Activated T-cell treated with anti-CD3 and anti-CD28 coated beads, Interleukin-2, amount 50 U/mL, for 4 hours (primary cell): ENCODE results near the gene RGS6. TPM values are rescaled to one million over a fixed set of nuclear protein-coding genes. Genes with fewer than 3 reads are reported as not detected.
A peak's percentile ranks its signal among the peaks of the same experiment; 100 is the strongest.

Experiments used
- ATAC-seq, 2 donors: fragments of 200-7000 bp; cut with Tn5 transposase; one replicate each; pipeline ENCODE4 v1.10.0; 2021
- DNase-seq: peaks from one replicate; pipeline ENCODE4 v3.0.0-alpha.2; 2020
- H3K27me3 Mint-ChIP-seq: one replicate; pipeline ENCODE4 v1.8.0; 2021; ENCODE audit warnings: low read depth, mixed read lengths
- H3K36me3 Mint-ChIP-seq: one replicate; pipeline ENCODE4 v1.8.0; 2022; ENCODE audit warnings: mixed read lengths; ENCODE audit not compliant: insufficient read depth
- H3K4me1 Mint-ChIP-seq: one replicate; pipeline ENCODE4 v1.8.0; 2021; ENCODE audit warnings: low read depth, mixed read lengths
- H3K4me3 Mint-ChIP-seq: one replicate; pipeline ENCODE4 v1.8.0; 2021; ENCODE audit warnings: mild to moderate bottlenecking, moderate library complexity, mixed read lengths
- H3K9me3 Mint-ChIP-seq: one replicate; pipeline ENCODE4 v1.8.0; 2021; ENCODE audit warnings: mixed read lengths
- total RNA-seq, 3 donors: library from RNA; stranded (reverse); gene quantifications; one replicate each; pipeline ENCODE4 v1.2.1, GENCODE V29; 2021

Gene RGS6
- total RNA-seq, 3 donors from 2014 or later = 0.03 TPM; not detected in 2

DNA sequence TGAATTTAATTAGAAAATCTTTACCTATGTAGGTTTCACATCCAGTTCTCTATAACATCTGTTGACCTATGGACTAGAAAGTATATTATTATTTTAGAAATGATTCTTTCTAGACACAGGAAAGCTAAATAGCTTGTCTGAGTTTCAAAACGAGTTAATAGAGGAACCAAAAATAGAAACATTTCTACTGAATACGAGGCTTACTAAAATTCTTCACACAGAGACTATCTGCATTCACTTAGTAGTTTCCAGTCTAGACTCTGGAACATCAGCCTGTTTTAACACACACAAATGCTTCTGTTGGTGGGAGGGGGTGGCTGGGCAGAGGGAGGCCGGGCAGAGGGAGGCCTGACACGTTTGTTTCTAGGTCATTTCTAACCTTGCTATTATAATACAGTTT is 29.7 kb downstream of the RGS6 start:
- no peak for ATAC-seq
- H3K27me3 Mint-ChIP-seq = peaks cover 7% of the 10 kb centered on the region
- no peaks in the 10 kb centered on the region for H3K4me1 Mint-ChIP-seq

DNA sequence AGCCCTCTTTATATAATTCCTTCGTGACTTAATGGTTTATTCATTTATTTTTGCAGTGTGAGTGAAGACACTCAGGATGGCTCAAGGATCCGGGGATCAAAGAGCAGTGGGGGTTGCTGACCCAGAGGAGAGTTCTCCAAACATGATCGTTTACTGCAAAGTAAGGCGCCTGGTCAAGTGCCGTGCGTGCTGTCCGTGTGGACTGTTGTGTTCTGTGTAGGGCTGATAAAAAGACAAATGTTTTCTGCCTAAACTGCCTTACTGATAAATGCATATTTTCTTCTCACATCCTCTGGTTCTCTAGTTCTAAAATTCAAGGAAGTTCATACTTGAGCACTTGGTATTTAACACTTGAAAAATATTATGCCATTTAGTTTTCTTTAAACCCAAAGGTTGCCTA is 32.5 kb downstream of the RGS6 start:
- H3K4me3 Mint-ChIP-seq = no peak overlapping the region

More for the DNA sequence above, 29.7 kb downstream of the RGS6 start:
- Mint-ChIP-seq H3K36me3 (no peaks in the 10 kb centered on the region), H3K4me3 (no peak overlapping the region), H3K9me3 (no peaks in the 10 kb centered on the region)
- no peak for DNase-seq

DNA sequence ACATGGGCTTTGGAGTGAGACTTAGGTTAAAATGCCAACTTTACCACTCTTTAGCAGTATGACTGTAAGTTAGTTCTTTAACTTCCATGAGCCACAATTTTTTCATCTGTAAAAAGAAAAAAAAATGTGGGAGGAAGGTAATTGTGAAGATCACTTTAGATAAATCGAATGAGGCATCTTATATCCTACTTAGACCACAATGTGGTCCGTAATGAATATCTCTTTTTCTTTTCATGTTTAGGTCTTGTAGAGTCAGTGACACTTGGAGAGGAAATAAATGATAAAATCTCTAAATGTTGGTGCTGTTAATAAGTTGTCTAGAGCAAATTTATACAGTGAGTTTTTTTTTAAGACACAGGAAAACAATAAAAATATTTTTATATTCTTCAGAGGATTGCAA is 34.3 kb downstream of the RGS6 start:
- DNase-seq (no peak), ATAC-seq (peak; percentile 26 to 27)
- Mint-ChIP-seq H3K36me3 (no peaks in the 10 kb centered on the region), H3K4me1 (peaks cover 2% of the 10 kb centered on the region), H3K9me3 (no peaks in the 10 kb centered on the region), H3K4me3 (no peak overlapping the region), H3K27me3 (peaks cover 12% of the 10 kb centered on the region)

More for the DNA sequence above, 32.5 kb downstream of the RGS6 start:
- H3K9me3 Mint-ChIP-seq = no peaks in the 10 kb centered on the region
- no peak for DNase-seq
- no peaks in the 10 kb centered on the region for H3K36me3 Mint-ChIP-seq
- no peak for ATAC-seq
- H3K4me1 Mint-ChIP-seq = peaks cover 2% of the 10 kb centered on the region
- H3K27me3 Mint-ChIP-seq = peaks cover 6% of the 10 kb centered on the region

DNA sequence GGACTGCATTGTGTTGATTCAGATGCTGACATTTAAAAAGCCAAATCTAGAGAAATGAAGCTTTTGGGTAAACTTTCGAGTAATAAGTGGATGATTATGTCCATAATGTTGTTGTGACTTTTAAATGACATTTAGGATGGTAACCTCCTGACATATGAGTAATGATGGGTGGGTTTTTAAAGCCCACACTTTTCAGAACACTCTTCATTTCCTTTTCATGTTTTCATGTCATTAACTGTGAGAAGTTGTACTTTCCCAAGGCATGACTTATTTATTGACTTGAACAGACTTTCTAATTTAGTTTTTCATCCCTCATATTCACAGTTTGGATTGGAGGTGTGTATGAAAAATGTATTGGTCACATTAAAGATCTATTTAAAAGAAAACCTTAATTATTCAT is 35.5 kb downstream of the RGS6 start:
- ATAC-seq = peak; percentile 63 to 77
- H3K36me3 Mint-ChIP-seq = no peaks in the 10 kb centered on the region
- H3K4me3 Mint-ChIP-seq = no peak overlapping the region

DNA sequence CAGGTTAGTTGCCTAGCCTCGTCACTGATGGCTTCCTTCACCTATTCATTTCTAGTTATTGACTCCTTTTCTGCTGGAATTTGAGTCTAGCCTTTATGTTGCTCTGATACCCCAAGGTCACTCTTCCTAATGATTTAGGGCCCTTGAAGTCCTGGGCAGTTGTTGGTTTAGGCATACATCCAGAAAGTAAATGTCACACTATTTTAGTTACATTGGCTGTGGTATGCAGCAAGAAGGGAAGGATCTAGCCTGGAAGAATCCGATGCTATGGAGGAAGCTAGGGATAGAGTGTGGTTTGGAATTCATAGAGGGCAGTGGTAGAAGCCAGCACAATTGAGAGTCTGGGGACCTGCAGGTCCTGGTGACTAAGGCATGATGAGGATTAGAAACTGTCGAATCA is 38.0 kb downstream of the RGS6 start:
- peaks cover 10% of the 10 kb centered on the region for H3K27me3 Mint-ChIP-seq
- peaks cover 2% of the 10 kb centered on the region for H3K4me1 Mint-ChIP-seq
- H3K36me3 Mint-ChIP-seq = no peaks in the 10 kb centered on the region

More for the DNA sequence above, 35.5 kb downstream of the RGS6 start:
- H3K9me3 Mint-ChIP-seq = no peaks in the 10 kb centered on the region
- H3K27me3 Mint-ChIP-seq = peaks cover 14% of the 10 kb centered on the region
- no peak for DNase-seq
- peaks cover 2% of the 10 kb centered on the region for H3K4me1 Mint-ChIP-seq

DNA sequence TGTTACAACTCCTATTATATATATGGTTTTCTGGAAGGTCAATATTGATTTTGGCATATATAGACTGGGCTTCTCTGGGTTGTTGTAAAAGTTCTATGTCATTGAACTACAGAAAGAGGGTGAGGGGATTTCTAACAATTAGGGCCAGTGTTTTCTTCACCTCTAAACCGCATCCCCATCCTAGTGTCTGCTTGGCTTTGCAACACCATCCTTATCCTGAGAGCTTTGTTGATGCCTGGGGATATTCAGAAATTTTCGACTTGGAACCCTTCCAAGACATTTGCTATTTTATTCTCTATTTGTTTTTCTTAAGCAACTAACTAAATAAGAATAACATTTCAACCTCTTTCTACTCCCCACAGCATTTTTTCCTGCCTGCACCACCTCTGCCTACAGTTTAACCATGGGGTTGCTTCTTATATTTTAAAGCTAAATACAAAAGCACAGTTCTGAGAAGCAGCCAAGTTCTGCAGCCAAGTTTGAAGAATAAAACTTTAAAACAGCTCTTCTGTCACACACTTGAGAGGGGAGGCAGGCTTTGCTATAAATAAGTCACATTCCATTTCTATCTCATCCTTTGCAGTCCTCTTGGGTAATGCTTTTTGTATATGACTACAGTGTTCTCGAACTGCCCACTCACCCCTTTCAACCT is 53.4 kb downstream of the RGS6 start:
- peaks cover 18% of the 10 kb centered on the region for H3K27me3 Mint-ChIP-seq
- ATAC-seq (no peak), DNase-seq (no peak)
- no peaks in the 10 kb centered on the region for H3K36me3 Mint-ChIP-seq
- no peaks in the 10 kb centered on the region for H3K4me1 Mint-ChIP-seq
- no peak overlapping the region for H3K4me3 Mint-ChIP-seq
- H3K9me3 Mint-ChIP-seq = no peaks in the 10 kb centered on the region

More for the DNA sequence above, 38.0 kb downstream of the RGS6 start:
- DNase-seq (no peak), ATAC-seq (no peak)
- no peaks in the 10 kb centered on the region for H3K9me3 Mint-ChIP-seq
- H3K4me3 Mint-ChIP-seq = no peak overlapping the region

DNA sequence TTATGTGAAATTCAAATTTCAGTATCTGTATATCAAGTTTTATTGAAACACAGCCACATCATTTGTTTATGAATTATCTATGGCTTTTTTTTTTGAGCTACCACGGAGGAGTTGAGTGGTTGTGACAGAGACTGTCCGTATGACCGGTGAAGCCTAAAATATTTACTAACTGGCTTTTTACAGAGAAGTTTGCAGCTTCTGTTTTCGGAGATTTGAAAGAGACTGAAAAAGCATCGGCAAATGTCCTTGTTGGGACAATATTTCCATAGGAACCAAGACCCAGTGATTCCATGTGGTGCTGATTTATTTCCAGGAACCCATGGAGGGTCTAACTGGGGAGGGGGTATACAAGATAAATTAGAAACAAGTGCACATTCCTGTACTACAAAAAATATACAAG is 56.2 kb downstream of the RGS6 start:
- ATAC-seq = no peak
- DNase-seq = no peak
- Mint-ChIP-seq H3K27me3 (peaks cover 11% of the 10 kb centered on the region), H3K9me3 (no peaks in the 10 kb centered on the region), H3K4me3 (no peak overlapping the region), H3K4me1 (no peaks in the 10 kb centered on the region), H3K36me3 (no peaks in the 10 kb centered on the region)

DNA sequence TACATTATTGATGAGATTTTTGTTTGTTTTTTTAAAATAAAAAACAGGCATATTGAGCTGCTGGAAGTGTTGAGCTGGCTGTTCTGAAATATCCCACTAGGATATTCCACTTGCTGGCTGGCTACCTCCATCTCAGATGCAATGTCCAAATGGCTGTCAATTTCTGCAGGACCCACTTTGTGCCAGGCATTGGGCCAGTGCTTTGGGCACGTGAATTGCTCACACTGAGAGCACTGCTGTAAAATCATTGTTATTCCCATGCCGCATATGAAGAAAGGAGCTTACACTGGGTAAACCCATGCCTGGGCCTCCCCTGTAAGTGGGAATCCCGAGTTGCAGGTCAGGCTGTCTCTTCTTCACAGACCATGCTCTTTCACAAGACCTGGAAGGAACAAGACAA is 56.7 kb downstream of the RGS6 start:
- no peaks in the 10 kb centered on the region for H3K4me1 Mint-ChIP-seq
- no peaks in the 10 kb centered on the region for H3K36me3 Mint-ChIP-seq
- DNase-seq (no peak), ATAC-seq (no peak)
- peaks cover 6% of the 10 kb centered on the region for H3K27me3 Mint-ChIP-seq
- H3K9me3 Mint-ChIP-seq = no peaks in the 10 kb centered on the region
- H3K4me3 Mint-ChIP-seq = no peak overlapping the region

DNA sequence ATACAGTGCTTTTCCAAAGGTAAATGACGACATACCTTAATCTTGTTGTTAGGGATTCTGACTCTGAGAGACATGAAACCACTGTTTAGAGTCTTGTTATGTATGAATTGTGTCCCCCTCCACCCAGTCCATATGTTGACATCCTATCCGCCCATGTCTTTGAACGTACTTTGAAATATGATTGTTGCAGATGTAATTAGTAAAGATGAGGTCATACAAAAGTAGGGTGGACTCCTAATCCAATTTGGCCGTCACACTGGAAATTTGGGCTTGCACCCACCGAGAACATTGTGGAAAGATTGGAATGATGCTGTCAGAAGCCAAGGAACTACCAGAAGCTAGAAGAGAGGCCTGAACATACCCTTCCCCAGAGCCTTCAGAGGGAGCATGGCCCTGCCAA is 62.2 kb downstream of the RGS6 start:
- Mint-ChIP-seq H3K9me3 (no peaks in the 10 kb centered on the region), H3K4me3 (no peak overlapping the region), H3K36me3 (no peaks in the 10 kb centered on the region), H3K27me3 (peaks cover 6% of the 10 kb centered on the region), H3K4me1 (no peaks in the 10 kb centered on the region)
- DNase-seq (no peak), ATAC-seq (no peak)

DNA sequence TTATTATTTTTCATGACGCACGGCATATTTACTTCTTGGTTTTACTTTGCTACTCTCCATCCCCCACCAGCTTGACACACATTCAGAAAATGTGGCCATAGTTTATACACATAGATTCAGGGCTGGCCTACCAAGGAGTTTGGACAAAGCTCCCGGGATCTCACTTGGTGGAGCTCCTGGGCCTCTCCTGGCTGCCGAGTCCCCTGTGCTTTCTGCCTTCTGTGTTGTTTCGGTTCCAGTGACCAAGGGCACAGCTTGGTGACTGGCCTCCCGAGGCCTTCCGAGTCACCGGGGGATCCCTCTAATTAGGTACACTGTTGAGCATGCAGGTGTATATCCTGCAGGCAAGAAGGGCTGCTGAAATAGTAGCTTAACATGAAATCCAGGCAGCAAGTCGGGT is 63.5 kb downstream of the RGS6 start:
- no peaks in the 10 kb centered on the region for H3K36me3 Mint-ChIP-seq
- H3K27me3 Mint-ChIP-seq = peaks cover 6% of the 10 kb centered on the region
- no peak for ATAC-seq
- H3K4me3 Mint-ChIP-seq = no peak overlapping the region
- DNase-seq = no peak
- H3K9me3 Mint-ChIP-seq = no peaks in the 10 kb centered on the region
- H3K4me1 Mint-ChIP-seq = no peaks in the 10 kb centered on the region

DNA sequence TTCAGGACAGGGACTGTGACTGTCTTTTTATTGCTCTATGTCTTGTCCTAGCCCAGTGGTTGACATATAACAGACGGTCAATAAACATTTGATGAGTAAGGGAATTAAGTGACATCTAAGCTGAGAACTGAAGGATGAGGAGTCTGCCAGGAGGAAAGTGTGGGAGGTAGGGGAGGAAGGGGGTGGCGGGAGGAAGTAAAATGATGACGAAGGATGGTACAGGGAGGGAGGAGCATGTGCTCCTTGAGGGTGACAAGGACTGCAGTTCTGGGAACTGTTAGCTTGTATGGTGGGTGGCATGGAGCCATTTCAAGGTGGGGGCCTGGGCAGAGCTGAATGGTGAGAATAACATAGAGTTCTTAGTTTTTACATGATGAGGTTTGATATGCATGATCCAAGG is 64.4 kb downstream of the RGS6 start:
- H3K4me3 Mint-ChIP-seq = no peak overlapping the region
- H3K4me1 Mint-ChIP-seq = no peaks in the 10 kb centered on the region
- H3K27me3 Mint-ChIP-seq = peaks cover 6% of the 10 kb centered on the region
- DNase-seq (no peak), ATAC-seq (no peak)
- no peaks in the 10 kb centered on the region for H3K36me3 Mint-ChIP-seq
- H3K9me3 Mint-ChIP-seq = no peaks in the 10 kb centered on the region

DNA sequence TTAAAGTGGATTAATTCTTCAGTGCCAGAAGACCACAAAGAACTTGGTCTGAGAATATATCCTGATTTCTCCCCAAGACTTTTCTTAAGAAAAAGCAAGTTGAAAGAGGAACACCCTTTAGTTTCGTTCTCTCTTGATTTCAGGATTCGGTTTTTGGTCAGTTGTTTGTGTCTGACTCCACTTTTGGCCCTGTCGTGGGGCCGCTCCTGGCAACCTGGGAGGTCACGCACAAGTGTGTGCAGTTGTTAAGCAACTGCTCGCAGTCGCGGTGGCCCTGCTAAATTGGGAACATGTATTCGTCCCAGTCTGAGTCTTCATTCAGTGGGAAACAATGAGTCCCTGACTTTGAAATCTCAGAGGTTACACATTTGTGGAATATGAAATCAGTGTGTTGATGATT is 68.7 kb downstream of the RGS6 start:
- no peaks in the 10 kb centered on the region for H3K9me3 Mint-ChIP-seq

DNA sequence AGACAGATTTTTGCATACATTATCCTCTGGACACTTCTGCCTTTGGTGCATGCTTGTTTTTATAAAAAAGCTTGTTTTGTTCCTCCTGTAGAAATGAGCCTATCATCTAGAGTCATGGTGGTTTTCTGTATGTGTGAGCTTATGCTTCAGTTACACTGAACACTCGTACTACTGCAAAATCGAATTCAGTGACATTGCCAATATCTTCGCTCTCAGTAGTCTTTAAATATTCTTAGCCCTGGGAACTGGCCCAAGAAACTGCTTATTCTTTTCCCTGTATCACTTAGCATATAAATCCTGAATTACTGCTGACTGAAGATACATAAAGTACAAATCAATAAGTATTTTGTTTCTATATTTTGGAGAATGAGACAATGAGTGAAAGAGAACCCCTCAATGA is 70.5 kb downstream of the RGS6 start:
- no peaks in the 10 kb centered on the region for H3K4me1 Mint-ChIP-seq
- ATAC-seq (no peak), DNase-seq (no peak)
- H3K9me3 Mint-ChIP-seq = no peaks in the 10 kb centered on the region
- no peaks in the 10 kb centered on the region for H3K27me3 Mint-ChIP-seq
- H3K4me3 Mint-ChIP-seq = no peak overlapping the region
- H3K36me3 Mint-ChIP-seq = no peaks in the 10 kb centered on the region

More for the DNA sequence above, 68.7 kb downstream of the RGS6 start:
- no peaks in the 10 kb centered on the region for H3K36me3 Mint-ChIP-seq
- DNase-seq = no peak
- no peak for ATAC-seq
- no peaks in the 10 kb centered on the region for H3K4me1 Mint-ChIP-seq
- no peak overlapping the region for H3K4me3 Mint-ChIP-seq
- peaks cover under 1% of the 10 kb centered on the region for H3K27me3 Mint-ChIP-seq

DNA sequence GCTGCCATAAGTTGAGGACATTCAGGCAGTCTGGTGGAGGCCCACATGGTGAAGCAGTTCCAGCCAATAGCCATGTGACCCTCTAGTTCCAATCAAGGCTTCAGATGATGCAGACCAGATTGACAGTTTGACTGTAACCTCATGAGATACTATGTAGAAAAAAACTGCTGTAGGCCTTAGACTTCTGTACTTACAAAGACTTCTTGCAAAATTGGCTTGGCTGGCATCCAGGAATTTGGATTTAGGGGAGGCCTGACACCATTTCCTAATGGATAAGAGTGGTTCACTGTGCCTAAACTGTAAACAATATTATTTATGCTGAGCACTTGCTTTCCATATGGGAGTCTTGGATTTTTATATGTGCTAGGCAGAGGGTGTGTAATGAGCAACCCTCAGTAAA is 76.4 kb downstream of the RGS6 start:
- H3K36me3 Mint-ChIP-seq = no peaks in the 10 kb centered on the region
- ATAC-seq (no peak), DNase-seq (no peak)
- H3K4me3 Mint-ChIP-seq = no peak overlapping the region
- H3K4me1 Mint-ChIP-seq = no peaks in the 10 kb centered on the region
- H3K9me3 Mint-ChIP-seq = no peaks in the 10 kb centered on the region
- peaks cover 6% of the 10 kb centered on the region for H3K27me3 Mint-ChIP-seq

DNA sequence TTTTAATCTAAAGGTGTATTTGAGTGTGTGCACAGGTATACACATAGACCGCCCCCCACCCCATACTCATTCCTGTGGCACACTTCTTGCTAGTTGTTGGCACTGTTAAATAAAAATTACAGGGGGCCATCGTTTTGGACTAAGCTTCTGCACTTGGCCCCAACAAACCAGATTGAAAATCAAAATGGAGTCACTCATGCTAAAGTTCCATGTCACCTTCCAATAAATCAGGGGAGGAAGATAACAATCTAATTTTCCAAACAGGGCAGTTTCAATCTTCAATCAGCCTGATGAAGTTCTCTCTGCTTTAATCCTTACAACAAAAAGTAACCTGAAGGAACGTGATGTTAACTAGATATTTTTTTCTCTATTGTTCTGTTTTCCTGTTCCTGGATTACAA is 78.2 kb downstream of the RGS6 start:
- no peaks in the 10 kb centered on the region for H3K9me3 Mint-ChIP-seq
- no peak for DNase-seq
- no peaks in the 10 kb centered on the region for H3K36me3 Mint-ChIP-seq
- no peaks in the 10 kb centered on the region for H3K4me1 Mint-ChIP-seq
- ATAC-seq = no peak
- peaks cover 10% of the 10 kb centered on the region for H3K27me3 Mint-ChIP-seq
- H3K4me3 Mint-ChIP-seq = no peak overlapping the region
